ENCODE results near the gene KDM2A. TPM values are rescaled to one million over a fixed set of nuclear protein-coding genes. Genes with fewer than 3 reads are reported as not detected.

Gene KDM2A
- polyA plus RNA-seq (2013, experiment 1 of 2; ENCODE audit: insufficient read length) = 47.4 TPM
- polyA plus RNA-seq (2013, experiment 2 of 2; ENCODE audit: insufficient read length) = 45.6 TPM

DNA sequence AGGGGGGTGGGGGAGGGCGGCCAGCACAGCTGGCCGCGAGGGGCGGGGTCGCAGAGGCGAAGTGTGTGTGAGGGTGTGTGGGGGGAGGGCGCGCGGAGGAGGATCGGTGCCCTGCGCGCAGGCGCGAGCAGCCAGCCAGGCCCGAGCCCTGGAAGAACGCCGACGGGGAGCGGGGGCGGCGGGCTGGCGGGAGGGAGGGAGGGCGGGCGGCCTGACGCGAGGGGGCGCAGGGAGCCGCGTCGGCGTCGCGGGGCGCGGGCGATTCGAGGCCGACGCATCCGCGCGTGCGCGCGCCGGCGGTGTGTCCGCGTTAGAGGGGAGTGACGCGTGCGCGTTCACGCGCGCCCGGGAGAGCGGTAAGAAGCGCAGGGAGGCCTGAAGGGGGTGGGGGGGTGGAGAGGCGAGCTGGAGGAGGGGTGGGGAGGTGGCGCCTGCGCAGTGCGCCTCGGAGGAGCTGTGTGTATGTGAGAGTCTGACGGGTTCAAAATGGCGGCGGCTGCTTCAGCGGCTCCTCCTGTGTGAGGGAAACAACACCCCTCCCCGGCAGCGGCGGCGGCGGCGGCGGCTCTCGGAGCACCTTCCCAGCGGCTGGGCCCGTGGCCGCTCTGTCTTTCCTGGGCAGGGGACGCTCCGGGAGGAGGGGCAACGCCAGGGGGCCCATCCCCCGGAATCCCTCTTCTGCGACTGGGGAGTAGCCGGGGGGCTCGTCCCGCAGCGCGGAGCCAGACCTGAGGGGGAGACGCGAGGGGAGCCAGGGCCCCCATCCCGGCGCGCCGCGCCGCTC is at the start of gene KDM2A:
Gene KDM2A (plus strand): TSS at position 463 of the 784 bp plus-strand sequence. CDS start 2,054 bp downstream, outside the sequence.
- DNase-seq = peak; percentile 99

- DNase-seq = peak; percentile 55
Observed at GRCh38 chr11:67071420-67072284, 47.4 kb upstream of the KDM2A start.

DNA sequence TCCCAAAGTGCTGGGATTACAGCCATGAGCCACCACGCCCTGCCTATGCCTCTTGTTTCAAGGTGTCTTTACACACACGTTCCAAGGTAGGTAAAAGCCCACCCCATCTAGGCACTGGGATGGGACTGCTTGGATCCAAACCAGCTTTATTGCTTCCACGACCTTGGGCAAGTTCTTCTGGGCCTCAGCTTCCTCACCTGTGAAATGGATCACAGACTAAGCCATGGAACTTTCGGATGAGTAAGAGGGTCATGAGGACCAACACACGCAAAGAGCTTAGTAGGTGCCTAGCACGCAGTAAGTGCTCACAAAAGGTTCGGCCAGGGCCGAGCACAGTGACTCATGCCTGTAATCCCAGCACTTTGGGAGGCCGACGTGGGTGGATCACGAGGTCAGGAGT is 46.8 kb upstream of the KDM2A start:
- DNase-seq = no peak

DNA sequence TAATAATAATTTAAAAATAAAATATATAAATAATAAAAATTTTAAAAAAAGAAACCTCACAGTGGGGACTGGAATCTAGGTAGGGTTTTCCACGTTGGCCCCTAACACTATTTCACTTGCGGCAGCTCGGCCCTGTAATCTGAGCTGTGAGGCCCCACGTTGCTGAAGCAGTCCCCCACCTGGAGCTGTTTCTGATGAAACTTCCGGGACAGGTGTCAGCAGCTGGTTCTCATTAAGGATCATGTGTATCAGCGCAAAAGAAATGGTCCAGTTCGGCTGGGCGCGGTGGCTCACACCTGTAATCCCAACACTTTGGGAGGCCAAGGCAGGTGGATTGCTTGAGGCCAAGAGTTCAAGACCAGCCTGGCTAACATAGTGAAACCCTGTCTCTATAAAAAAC is 45.2 kb upstream of the KDM2A start:
- no peak for DNase-seq

DNA sequence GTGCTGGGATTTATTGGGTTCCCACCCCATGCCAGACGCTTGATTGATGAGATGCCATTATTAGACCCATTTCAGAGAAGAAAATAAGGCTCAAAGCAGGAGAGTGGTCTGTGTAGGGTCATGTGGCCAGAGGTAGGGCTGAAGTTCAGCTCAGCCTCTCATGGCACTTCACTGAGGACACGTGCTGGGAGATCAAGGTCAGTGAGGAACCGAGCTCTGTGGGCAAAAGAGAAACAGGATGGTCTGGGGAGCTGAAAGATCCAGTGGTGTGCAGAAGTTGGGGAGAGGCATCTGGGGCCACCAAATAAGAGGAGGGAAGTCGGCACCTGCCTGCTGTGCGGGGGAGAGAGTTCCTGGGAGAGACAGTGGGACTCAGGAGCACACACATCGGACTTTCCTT is 42.9 kb upstream of the KDM2A start:
- no peak for DNase-seq

- no peak for DNase-seq
Observed at GRCh38 chr11:67079065-67079705, 39.9 kb upstream of the KDM2A start.

GRCh38 chr11:67082071-67082791 is 36.8 kb upstream of the KDM2A start:
- DNase-seq = no peak

DNA sequence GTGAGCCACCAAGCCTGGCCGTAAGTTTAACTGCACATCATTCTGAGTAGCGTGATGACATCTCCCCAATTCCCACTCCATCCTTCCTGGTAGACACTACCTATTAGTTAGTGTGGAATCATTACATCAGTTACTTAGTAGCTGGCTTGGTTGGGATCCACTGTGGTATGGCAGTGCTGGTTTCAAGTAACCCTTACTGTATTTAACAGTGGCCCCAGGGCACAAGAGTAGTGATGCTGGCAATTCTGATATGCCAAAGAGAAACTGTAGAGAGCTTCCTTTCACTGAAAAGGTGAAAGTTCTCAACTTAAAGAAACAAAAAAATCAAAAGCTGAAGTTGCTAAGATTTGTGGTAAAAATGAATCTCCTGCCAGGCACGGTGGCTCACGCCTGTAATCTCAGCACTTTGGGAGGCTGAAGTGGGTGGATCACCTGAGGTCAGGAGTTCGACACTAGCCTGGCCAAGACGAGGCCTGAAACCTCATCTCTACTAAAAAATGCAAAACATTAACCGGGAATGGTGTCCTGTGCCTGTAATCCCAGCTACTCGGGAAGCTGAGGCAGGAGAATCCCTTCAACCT is 35.2 kb upstream of the KDM2A start:
- DNase-seq = no peak

GRCh38 chr11:67085617-67086016 is 33.4 kb upstream of the KDM2A start:
- DNase-seq = no peak

GRCh38 chr11:67090717-67091116 is 28.3 kb upstream of the KDM2A start:
- no peak for DNase-seq

DNA sequence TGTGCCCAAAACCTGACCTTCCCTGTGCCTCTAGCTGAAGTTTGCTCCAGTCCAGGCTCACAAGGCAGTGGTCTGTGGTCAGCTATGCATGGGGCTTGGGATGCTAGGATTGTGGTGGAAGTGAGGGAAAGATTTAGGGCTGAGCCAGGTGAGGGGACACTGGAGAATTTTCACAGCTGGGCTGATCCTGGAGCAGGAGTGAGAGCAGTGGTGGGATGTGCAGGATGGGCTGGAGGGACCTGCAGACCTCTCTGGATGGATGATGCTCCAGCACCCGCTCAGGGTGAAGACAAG is 23.9 kb upstream of the KDM2A start:
- DNase-seq = no peak

DNA sequence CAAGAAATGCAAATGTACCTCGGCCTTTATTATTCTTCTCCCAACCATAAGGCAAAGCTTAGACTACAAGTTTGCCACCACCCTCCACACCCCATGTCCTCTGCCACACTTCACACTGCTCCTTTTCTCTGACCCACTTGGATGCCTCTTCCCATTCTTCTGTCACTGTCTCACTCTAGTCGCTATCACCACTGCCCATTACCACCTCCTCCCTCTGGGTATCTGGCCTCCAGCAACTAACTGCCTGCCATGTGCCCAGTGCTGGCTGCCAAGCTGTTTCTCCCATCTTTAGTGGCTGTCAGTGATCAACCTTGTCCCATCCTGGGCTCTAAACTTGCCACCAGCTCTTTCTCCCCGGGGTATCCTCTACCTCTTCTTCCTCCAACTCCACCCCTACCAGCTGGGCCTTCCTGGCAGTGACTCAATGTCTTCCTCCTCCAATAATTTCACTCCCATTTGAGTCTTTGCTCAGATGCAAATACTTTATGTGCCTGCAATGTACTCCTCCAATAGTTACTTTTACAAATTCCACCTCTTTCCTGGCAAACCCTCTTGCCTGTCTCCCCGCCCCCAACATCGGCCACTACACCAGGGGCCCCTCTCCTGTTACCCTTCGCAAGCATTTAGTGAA is 20.1 kb upstream of the KDM2A start:
- DNase-seq = no peak

DNA sequence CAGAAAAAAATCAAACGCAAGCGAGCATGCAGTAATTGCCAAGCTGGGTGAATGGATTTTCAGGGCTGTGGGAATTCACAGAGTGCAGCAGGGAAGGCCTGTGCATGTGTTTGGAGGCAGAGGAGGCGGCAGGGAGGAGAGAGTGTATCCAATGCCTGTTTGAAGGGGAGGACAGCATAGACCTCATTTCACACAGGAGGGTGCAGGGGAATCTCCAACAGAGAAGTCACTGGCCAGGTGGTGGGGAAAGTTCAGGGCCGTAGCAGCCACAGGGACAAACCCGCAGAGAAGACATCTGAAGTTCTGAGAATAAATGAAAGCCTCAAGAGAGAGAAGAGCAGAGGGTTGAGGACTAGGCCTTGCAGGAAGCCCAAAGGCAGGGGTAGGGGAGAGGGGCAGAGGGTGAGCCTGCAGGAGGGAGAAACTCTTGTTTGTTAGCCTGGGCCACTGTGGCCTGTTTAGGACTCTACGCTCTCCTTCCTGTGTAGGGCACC is 19.2 kb upstream of the KDM2A start:
- no peak for DNase-seq

- no peak for DNase-seq
Observed at GRCh38 chr11:67102664-67103063, 16.4 kb upstream of the KDM2A start.

DNA sequence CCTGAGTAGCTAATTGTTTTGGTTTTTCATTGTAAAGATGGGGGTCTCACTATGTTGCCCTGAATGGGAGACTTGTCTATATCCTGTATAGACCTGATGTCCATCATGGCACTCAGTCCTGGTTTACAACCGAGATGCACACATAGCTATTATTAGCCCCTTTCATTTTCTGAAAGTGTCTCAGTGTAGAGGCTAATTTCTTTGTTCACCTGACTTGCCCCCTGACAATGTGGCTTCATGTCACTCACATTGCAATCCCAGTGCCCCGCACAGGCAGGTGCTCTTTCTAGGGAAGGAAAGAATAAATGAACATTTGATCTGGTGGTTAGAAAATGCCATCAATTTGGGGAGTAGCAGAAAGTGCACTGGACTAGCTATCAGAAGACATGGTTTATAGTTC is 13.1 kb upstream of the KDM2A start:
- no peak for DNase-seq

- DNase-seq = no peak
Observed at GRCh38 chr11:67111261-67111660, 7.8 kb upstream of the KDM2A start.

DNA sequence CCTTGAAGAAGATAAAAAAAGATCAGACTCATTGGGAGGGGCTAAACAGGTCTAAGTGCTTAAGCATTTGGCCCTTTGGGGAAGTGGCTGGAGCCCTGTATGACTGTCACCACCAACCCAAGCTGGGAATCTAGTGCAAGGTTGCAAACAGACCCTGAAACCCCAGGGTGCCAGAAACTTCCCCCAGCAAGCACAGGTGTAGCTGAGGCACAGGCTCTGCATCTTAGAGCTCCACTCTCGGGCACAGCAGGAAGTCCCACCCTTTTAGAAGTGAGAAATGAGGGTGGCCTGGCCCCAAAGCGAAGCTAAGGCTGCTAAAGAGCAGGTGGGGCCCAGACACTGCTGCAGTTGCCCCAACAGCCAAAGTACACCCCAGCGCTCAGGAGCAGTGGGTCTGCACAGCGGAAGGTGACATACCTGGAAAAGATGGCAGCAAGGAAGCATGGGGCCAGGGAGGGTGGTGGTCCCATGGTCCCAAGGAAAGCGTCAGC is 5.8 kb upstream of the KDM2A start:
- DNase-seq = no peak

- no peak for DNase-seq
Observed at GRCh38 chr11:67114275-67114896, 4.7 kb upstream of the KDM2A start.

- DNase-seq = no peak
Observed at GRCh38 chr11:67116758-67117105, 2.3 kb upstream of the KDM2A start.

DNA sequence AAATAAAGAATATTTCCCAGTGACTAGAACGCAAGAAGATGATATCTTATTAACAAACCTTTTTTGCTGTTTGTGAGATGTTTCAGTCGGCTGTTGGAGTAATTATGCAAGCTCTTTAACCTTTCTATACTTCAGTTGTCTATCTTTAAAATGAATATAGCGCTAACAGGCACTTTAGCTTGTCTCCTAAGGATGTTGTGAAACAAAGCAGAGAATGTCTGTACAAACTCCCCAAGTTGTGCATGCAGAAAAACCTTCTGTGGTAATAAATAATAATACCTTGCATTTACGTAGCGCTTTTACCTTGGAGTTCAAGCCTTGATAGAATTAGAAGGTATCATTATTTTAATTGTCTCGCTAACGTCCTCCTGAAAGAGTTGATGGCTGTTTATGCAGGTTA is 1.9 kb upstream of the KDM2A start:
- no peak for DNase-seq

DNA sequence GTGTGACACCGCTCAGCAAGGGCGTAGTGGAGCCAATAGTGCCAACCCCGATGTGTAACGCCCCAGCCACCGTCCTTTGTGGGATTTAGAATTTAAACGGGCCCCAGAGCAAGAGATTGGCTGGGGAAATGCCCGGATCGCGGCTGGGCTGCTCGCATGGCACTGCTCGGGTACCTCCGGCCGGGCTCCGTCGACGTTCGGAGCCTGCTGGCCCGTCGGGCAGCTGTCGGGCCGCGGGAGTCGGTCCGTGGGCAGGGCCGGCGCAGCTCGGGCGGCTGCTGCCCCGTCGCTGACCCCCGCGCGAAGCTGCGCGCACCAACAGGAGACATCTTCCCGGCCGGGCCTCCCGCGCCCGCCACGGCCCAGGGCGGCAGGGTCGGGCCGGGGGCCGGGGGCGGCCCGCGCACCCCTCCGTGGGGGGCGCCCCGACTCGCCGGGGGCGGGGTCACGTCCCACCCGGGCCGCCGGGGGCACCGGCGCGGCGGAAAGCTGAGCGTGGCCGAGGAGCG is 1.3 kb upstream of the KDM2A start:
- DNase-seq = peak; percentile 25

Data from fibroblast of skin of scalp (primary cell).